NCI-H146 (cell line): ENCODE data around the gene ZIC1.

Experiments
- DNase-seq: peaks from one replicate; lab custom pipeline; 2025; lab: John Stamatoyannopoulos, UW

The ZIC1 gene

GRCh38 chr3:147410116-147410525 is 956 bp downstream of the ZIC1 start:
- no peak for DNase-seq

- DNase-seq: no peak
Observed at GRCh38 chr3:147410526-147411237, 1.5 kb downstream of the ZIC1 start.

- no peak for DNase-seq
Observed at GRCh38 chr3:147411238-147411814, 2.2 kb downstream of the ZIC1 start.

GRCh38 chr3:147411815-147412241 is 2.7 kb downstream of the ZIC1 start:
- no peak for DNase-seq

- no peak for DNase-seq
Observed at GRCh38 chr3:147412261-147412916, 3.2 kb downstream of the ZIC1 start.

GRCh38 chr3:147412917-147413685 is 3.9 kb downstream of the ZIC1 start:
- no peak for DNase-seq

GRCh38 chr3:147413686-147414389 is 4.7 kb downstream of the ZIC1 start:
- no peak for DNase-seq

- DNase-seq: no peak
Observed at GRCh38 chr3:147414390-147415138, 5.4 kb downstream of the ZIC1 start.

- DNase-seq: no peak
Observed at GRCh38 chr3:147415286-147415685, 6.1 kb downstream of the ZIC1 start.

- DNase-seq: no peak
Observed at GRCh38 chr3:147415874-147416273, 6.7 kb downstream of the ZIC1 start.

- no peak for DNase-seq
Observed at GRCh38 chr3:147416931-147417330, 7.8 kb downstream of the ZIC1 start.

GRCh38 chr3:147417551-147418295 is 8.6 kb downstream of the ZIC1 start:
- no peak for DNase-seq

- DNase-seq: no peak
Observed at GRCh38 chr3:147418371-147418781, 9.2 kb downstream of the ZIC1 start.

GRCh38 chr3:147418808-147419701 is 9.9 kb downstream of the ZIC1 start:
- no peak for DNase-seq

GRCh38 chr3:147419781-147420224 is 10.6 kb downstream of the ZIC1 start:
- DNase-seq: no peak

GRCh38 chr3:147420353-147421183 is 11.4 kb downstream of the ZIC1 start:
- DNase-seq: no peak

GRCh38 chr3:147421184-147421912 is 12.2 kb downstream of the ZIC1 start:
- DNase-seq: no peak

GRCh38 chr3:147422196-147422595 is 13.0 kb downstream of the ZIC1 start:
- DNase-seq: no peak
